HCT116 (cell line): ENCODE measurements around the gene KIF21B. TPM values are rescaled to one million over a fixed set of nuclear protein-coding genes. Genes with fewer than 3 reads are reported as not detected.
A peak's percentile ranks its signal among the peaks of the same experiment; 100 is the strongest.

Source experiments
- ATAC-seq: fragments of 200-7000 bp; cut with Tn5 transposase; 2 replicates; pipeline ENCODE4 v1.9.1; 2020; ENCODE audit warnings: mild to moderate bottlenecking, moderate library complexity
- BruUV-seq: library from RNA; stranded (reverse); fragments of 400-500 nt; replicated peaks from 2 replicates; lab custom pipeline; 2021; lab: Mats Ljungman, UMichigan
- CTCF ChIA-PET: fragments of 300-600 bp; sonication (Branson Sonifier 250); formaldehyde crosslinking; loops from one replicate; lab custom pipeline; 2021; ENCODE audit warnings: antibody characterized with exemption; lab: Charles Lee
- POLR2A ChIA-PET: fragments of 300-600, 350-600 bp; sonication (Branson Sonifier 250); formaldehyde crosslinking; loops from one replicate; lab custom pipeline; 2021; ENCODE audit warnings: antibody characterized with exemption; lab: Charles Lee
- RAD21 ChIA-PET, 2 experiments: fragments of 300-600 bp; sonication (Branson Sonifier 250); formaldehyde crosslinking; loops; one replicate each; lab custom pipeline; 2023; ENCODE audit warnings: low total read pairs in 2 of 2; ENCODE audit not compliant: uncharacterized antibody in 2 of 2, unreplicated experiment in 2 of 2, low non-redundant PET in 1 of 2; lab: Charles Lee
- DNase-seq: peaks from one replicate; pipeline ENCODE4 v3.0.0-alpha.2; 2010; ENCODE audit warnings: low read depth, low spot score
- H2AFZ ChIP-seq: fragments of 200-600 bp; shearing (Covaris generic), sonication (generic); 2 replicates; pipeline ENCODE4 v1.6.1; 2017; ENCODE audit warnings: low read depth, mixed run types, mixed read lengths, antibody characterized with exemption, low read length; ENCODE audit not compliant: poor library complexity, severe bottlenecking
- H3K27ac ChIP-seq: 2 replicates; pipeline ENCODE4 v1.5.1; 2012; ENCODE audit warnings: low read depth, low read length
- H3K27me3 ChIP-seq: fragments of 200-600 bp; sonication (generic); 2 replicates; pipeline ENCODE4 v1.6.1; 2016; ENCODE audit warnings: mixed run types, low read length, mixed read lengths; ENCODE audit not compliant: insufficient read depth
- H3K36me3 ChIP-seq, 2 experiments: fragments of 200-500 bp in 1 of 2; fragments of 200-600 bp in 1 of 2; sonication (Bioruptor generic) in 1 of 2; sonication (generic) in 1 of 2; 2 replicates each; pipeline versions ENCODE4 v1.5.1 to v1.6.1; 2014 to 2016; ENCODE audit warnings: low read length in 2 of 2, inconsistent platforms in 1 of 2, mixed read lengths in 1 of 2, mixed run types in 1 of 2; ENCODE audit not compliant: insufficient read depth in 2 of 2, control insufficient read depth in 1 of 2
- H3K4me1 ChIP-seq, 2 experiments: fragments of 200-600 bp in 1 of 2; sonication (generic) in 1 of 2; 2 replicates each; pipeline versions ENCODE4 v1.5.1 to v1.6.1; 2012 to 2017; ENCODE audit warnings: low read length in 2 of 2, inconsistent platforms in 1 of 2, mild to moderate bottlenecking in 1 of 2, mixed read lengths in 1 of 2, mixed run types in 1 of 2, moderate library complexity in 1 of 2; ENCODE audit not compliant: insufficient read depth in 2 of 2, control insufficient read depth in 1 of 2
- H3K4me2 ChIP-seq: fragments of 200-600 bp; sonication (generic); 2 replicates; pipeline ENCODE4 v1.6.1; 2017; ENCODE audit warnings: mixed run types, low read length, mixed read lengths
- H3K4me3 ChIP-seq, 2 experiments: fragments of 200-600 bp in 1 of 2; sonication (generic) in 1 of 2; replicated peaks in 1 of 2; 2 replicates each; pipeline ENCODE4 v1.5.1; 2011 to 2016; ENCODE audit warnings: low read length in 2 of 2, control low read depth in 1 of 2, low read depth in 1 of 2, mild to moderate bottlenecking in 1 of 2, mixed read lengths in 1 of 2, mixed run types in 1 of 2
- H3K79me2 ChIP-seq: fragments of 200-600 bp; sonication (generic); 2 replicates; pipeline ENCODE4 v1.6.1; 2017; ENCODE audit warnings: mild to moderate bottlenecking, mixed run types, low read length, moderate library complexity, mixed read lengths; ENCODE audit not compliant: insufficient read depth
- H3K9ac ChIP-seq: fragments of 200-600 bp; sonication (generic); 2 replicates; pipeline ENCODE4 v1.6.1; 2016; ENCODE audit warnings: low read length, mixed read lengths
- H3K9me2 ChIP-seq: fragments of 200-600 bp; sonication (generic), shearing (Covaris generic); 2 replicates; pipeline ENCODE4 v1.6.1; 2017; ENCODE audit warnings: mixed run types, mild to moderate bottlenecking, moderate library complexity; ENCODE audit not compliant: insufficient read depth
- H3K9me3 ChIP-seq, 2 experiments: fragments of 200-500 bp in 1 of 2; fragments of 200-600 bp in 1 of 2; sonication (Bioruptor generic) in 1 of 2; sonication (generic) in 1 of 2; 2 replicates each; pipeline ENCODE4 v1.6.1; 2014 to 2017; ENCODE audit warnings: low read length in 2 of 2, mixed read lengths in 2 of 2, inconsistent platforms in 1 of 2, low read depth in 1 of 2, mild to moderate bottlenecking in 1 of 2, mixed run types in 1 of 2, moderate library complexity in 1 of 2; ENCODE audit not compliant: control insufficient read depth in 1 of 2, insufficient read depth in 1 of 2
- H4K20me1 ChIP-seq: fragments of 200-600 bp; sonication (generic), shearing (Covaris generic); 2 replicates; pipeline ENCODE4 v1.6.1; 2017; ENCODE audit warnings: mixed run types, mild to moderate bottlenecking, moderate library complexity; ENCODE audit not compliant: insufficient read depth
- CBX3 ChIP-seq: IDR thresholded peaks from 2 replicates; pipeline ENCODE4 v1.6.1; 2012; ENCODE audit warnings: low read depth
- ELF1 ChIP-seq: IDR thresholded peaks from 2 replicates; pipeline ENCODE4 v1.6.1; 2012; ENCODE audit warnings: low read depth, borderline replicate concordance
- EZH2 ChIP-seq: fragments of 200-600 bp; sonication (generic); IDR thresholded peaks from 2 replicates; pipeline ENCODE4 v1.6.1; 2017; ENCODE audit warnings: antibody characterized with exemption, mixed run types
- FOSL1 ChIP-seq: IDR thresholded peaks from 2 replicates; pipeline ENCODE4 v1.6.1; 2012; ENCODE audit warnings: low read depth
- JUND ChIP-seq: IDR thresholded peaks from 2 replicates; pipeline ENCODE4 v1.6.1; 2012
- POLR2AphosphoS5 ChIP-seq: IDR thresholded peaks from 2 replicates; pipeline ENCODE4 v1.6.1; 2011; ENCODE audit warnings: mild to moderate bottlenecking, low read depth, low read length, moderate library complexity
- RAD21 ChIP-seq: IDR thresholded peaks from 2 replicates; pipeline ENCODE4 v1.6.1; 2012; ENCODE audit warnings: low read depth, mild to moderate bottlenecking
- SIN3A ChIP-seq: IDR thresholded peaks from 2 replicates; pipeline ENCODE4 v1.6.1; 2012; ENCODE audit warnings: low read depth
- SP1 ChIP-seq: IDR thresholded peaks from 2 replicates; pipeline ENCODE4 v1.6.1; 2012; ENCODE audit warnings: low read depth
- TCF7L2 ChIP-seq: IDR thresholded peaks from 2 replicates; pipeline ENCODE4 v1.7.0; 2011; ENCODE audit warnings: borderline replicate concordance, inconsistent platforms; ENCODE audit not compliant: insufficient read depth, insufficient read length; ENCODE audit errors: extremely low read depth
- ZFX ChIP-seq: fragments of 450-650 bp; IDR thresholded peaks from 2 replicates; pipeline ENCODE4 v1.6.1; 2017
- ZNF274 ChIP-seq: fragments of 200-500 bp; sonication (Bioruptor generic); IDR thresholded peaks from 2 replicates; pipeline ENCODE4 v1.6.1; 2014; ENCODE audit warnings: mild to moderate bottlenecking, low read depth, low read length, inconsistent platforms
- intact Hi-C: fragments of 100-400 bp; cut with micrococcal nuclease; formaldehyde crosslinking; loops from 2 replicates; pipeline ENCODE4 v1.10.0; 2022
- total RNA-seq: library from RNA; stranded (reverse); gene quantifications from one replicate; pipeline ENCODE4 v1.2.1, GENCODE V29; 2021; ENCODE audit not compliant: unreplicated experiment
- TF ChIP-seq, protein P1 (sequence below): IDR thresholded peaks from 2 replicates; pipeline ENCODE4 v1.6.1; 2011; ENCODE audit warnings: mild to moderate bottlenecking, low read length, moderate library complexity; ENCODE audit not compliant: insufficient replicate concordance; ENCODE audit errors: extremely low read depth

Gene KIF21B
- total RNA-seq, 1 experiment from 2014 or later = 6.1 TPM

DNA sequence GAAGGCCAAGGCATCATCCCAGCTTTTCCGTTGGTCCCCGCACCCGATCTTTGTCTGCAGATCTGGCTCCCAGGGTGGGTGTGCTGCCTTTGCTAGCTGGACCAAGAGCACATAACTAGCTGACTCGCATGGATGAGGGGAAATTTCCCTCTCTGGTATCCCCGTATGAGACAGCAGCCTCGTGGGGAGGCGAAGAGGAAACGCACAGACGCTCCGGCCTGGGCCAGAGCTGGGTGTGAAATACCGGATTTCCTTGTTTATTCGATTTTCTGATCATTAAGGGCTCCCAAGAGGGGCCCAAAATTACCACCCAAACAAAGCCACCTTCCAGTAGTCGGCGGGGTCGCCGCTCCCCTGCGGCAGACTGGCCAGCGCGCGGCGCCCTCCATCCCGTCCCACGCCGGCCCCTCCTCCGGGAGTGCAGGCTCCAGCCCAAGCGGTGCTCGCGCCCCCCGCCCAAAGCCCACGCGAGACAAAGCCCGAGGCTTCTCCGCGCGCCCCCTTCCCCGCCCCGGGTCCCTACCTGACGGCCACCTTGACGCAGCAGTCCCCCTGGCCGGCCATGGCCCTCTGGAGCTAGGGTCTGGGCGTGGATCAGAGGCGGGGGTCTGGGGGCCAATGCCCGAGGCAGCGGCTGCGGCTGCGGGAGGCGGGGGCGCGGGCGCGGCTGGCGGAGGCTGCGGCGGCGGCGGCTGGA, 546 bp downstream of the KIF21B start:
- H3K27ac ChIP-seq = no peak overlapping the region; the same call in 1 of the 2 replicates
- H3K36me3 ChIP-seq = no peaks in the 10 kb centered on the region
- peak overlapping the region; percentile 45 to 58 for H3K4me3 ChIP-seq
- H3K27me3 ChIP-seq = no peaks in the 10 kb centered on the region
- H3K9me3 ChIP-seq = no peaks in the 10 kb centered on the region
- BruUV-seq = no TSS peak
- no peak for TF ChIP-seq JUND
- no peak for TF ChIP-seq ZNF274
- no peak for TF ChIP-seq ELF1
- no peak for TF ChIP-seq ZFX
- TF ChIP-seq POLR2AphosphoS5 = no peak
- TF ChIP-seq CBX3 = no peak
- TF ChIP-seq RAD21 = no peak
- TF ChIP-seq SIN3A = no peak
- TF ChIP-seq FOSL1 = no peak
- TF ChIP-seq EZH2 = no peak
- TF ChIP-seq, protein P1, sequence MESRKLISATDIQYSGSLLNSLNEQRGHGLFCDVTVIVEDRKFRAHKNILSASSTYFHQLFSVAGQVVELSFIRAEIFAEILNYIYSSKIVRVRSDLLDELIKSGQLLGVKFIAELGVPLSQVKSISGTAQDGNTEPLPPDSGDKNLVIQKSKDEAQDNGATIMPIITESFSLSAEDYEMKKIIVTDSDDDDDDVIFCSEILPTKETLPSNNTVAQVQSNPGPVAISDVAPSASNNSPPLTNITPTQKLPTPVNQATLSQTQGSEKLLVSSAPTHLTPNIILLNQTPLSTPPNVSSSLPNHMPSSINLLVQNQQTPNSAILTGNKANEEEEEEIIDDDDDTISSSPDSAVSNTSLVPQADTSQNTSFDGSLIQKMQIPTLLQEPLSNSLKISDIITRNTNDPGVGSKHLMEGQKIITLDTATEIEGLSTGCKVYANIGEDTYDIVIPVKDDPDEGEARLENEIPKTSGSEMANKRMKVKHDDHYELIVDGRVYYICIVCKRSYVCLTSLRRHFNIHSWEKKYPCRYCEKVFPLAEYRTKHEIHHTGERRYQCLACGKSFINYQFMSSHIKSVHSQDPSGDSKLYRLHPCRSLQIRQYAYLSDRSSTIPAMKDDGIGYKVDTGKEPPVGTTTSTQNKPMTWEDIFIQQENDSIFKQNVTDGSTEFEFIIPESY = no peak
- TF ChIP-seq TCF7L2 = no peak
- TF ChIP-seq SP1 = no peak
- H3K4me2 ChIP-seq = peak overlapping the region; percentile 87
- peak overlapping the region; percentile 38; the same call in 1 of the 2 replicates for H3K9ac ChIP-seq
- no peaks in the 10 kb centered on the region for H3K9me2 ChIP-seq
- ATAC-seq (no peak), DNase-seq (no peak)
- ChIA-PET POLR2A (no interaction called here), RAD21 (no interaction called here), CTCF (interaction anchor here (0.8 to 1.2 kb wide), 2 partner anchors 51 kb away, joined by 3 to 4 read pairs; no protein-coding TSS in a partner anchor)
- H3K4me1 ChIP-seq = peaks cover 16 to 43% of the 10 kb centered on the region in 2 experiments; a peak in 3 of 4 replicates
- H4K20me1 ChIP-seq = no peaks in the 10 kb centered on the region
- H3K79me2 ChIP-seq = no peaks in the 10 kb centered on the region
- intact Hi-C loops = no loop called here
- no peak overlapping the region for H2AFZ ChIP-seq
